HG02678 (cell line): ENCODE measurements around the gene TEX264.

Source experiments
- ATAC-seq: cut with Tn5 transposase; IDR thresholded peaks from one replicate; pipeline ENCODE4 v1.9.1; 2021; ENCODE audit warnings: mild to moderate bottlenecking, moderate library complexity; ENCODE audit not compliant: unreplicated experiment

The TEX264 gene

GRCh38 chr3:51673802-51674654 lies 3.0 kb downstream of the TEX264 start:
- ATAC-seq = no peak

- ATAC-seq = no peak
Measured at GRCh38 chr3:51675201-51675611, 4.2 kb downstream of the TEX264 start.

- ATAC-seq = no peak
Measured at GRCh38 chr3:51676102-51676640, 5.1 kb downstream of the TEX264 start.

- ATAC-seq = no peak
Measured at GRCh38 chr3:51677358-51677757, 6.3 kb downstream of the TEX264 start.

- no peak for ATAC-seq
Measured at GRCh38 chr3:51678186-51678585, 7.1 kb downstream of the TEX264 start.

GRCh38 chr3:51678641-51679040 lies 7.6 kb downstream of the TEX264 start:
- ATAC-seq = no peak

GRCh38 chr3:51679318-51679717 lies 8.3 kb downstream of the TEX264 start:
- ATAC-seq = no peak

GRCh38 chr3:51679777-51680176 lies 8.7 kb downstream of the TEX264 start:
- no peak for ATAC-seq

- no peak for ATAC-seq
Measured at GRCh38 chr3:51680196-51680595, 9.1 kb downstream of the TEX264 start.

- no peak for ATAC-seq
Measured at GRCh38 chr3:51680663-51681230, 9.7 kb downstream of the TEX264 start.

- no peak for ATAC-seq
Measured at GRCh38 chr3:51681453-51681852, 10.4 kb downstream of the TEX264 start.

GRCh38 chr3:51682079-51682478 lies 11.0 kb downstream of the TEX264 start:
- ATAC-seq = peak; percentile 78

GRCh38 chr3:51682526-51682925 lies 11.5 kb downstream of the TEX264 start:
- no peak for ATAC-seq

GRCh38 chr3:51683566-51683965 lies 12.5 kb downstream of the TEX264 start:
- no peak for ATAC-seq

- ATAC-seq = no peak
Measured at GRCh38 chr3:51684971-51685751, 14.1 kb downstream of the TEX264 start.

- ATAC-seq = no peak
Measured at GRCh38 chr3:51686056-51686455, 15.0 kb downstream of the TEX264 start.

- ATAC-seq = peak; percentile 70
Measured at GRCh38 chr3:51686512-51687215, 15.6 kb downstream of the TEX264 start.

GRCh38 chr3:51687431-51688205 lies 16.6 kb downstream of the TEX264 start:
- no peak for ATAC-seq

GRCh38 chr3:51688206-51688600 lies 17.2 kb downstream of the TEX264 start:
- no peak for ATAC-seq

- ATAC-seq = no peak
Measured at GRCh38 chr3:51691021-51691420, 20.0 kb downstream of the TEX264 start.
